Trophoblast cell (in vitro differentiated cells and primary cell): ENCODE data around the gene APEX1.

Experiments used
- DNase-seq, 2 donors: peaks; one replicate each; pipeline ENCODE4 v3.0.0-alpha.2; 2016
- H2AFZ ChIP-seq: 2 replicates; pipeline ENCODE4 v1.6.1; 2013; ENCODE audit warnings: low read length, moderate library complexity, mild to moderate bottlenecking; ENCODE audit not compliant: insufficient read depth, poor library complexity
- H2AK5ac ChIP-seq: 2 replicates; pipeline ENCODE4 v1.6.1; 2013; ENCODE audit warnings: mild to moderate bottlenecking, low read length
- H2BK120ac ChIP-seq: 2 replicates; pipeline ENCODE4 v1.6.1; 2013; ENCODE audit warnings: low read length, mild to moderate bottlenecking, moderate library complexity; ENCODE audit not compliant: insufficient read depth, poor library complexity
- H2BK12ac ChIP-seq: 2 replicates; pipeline ENCODE4 v1.6.1; 2013; ENCODE audit warnings: mild to moderate bottlenecking, low read length, moderate library complexity
- H2BK5ac ChIP-seq: 2 replicates; pipeline ENCODE4 v1.6.1; 2013; ENCODE audit warnings: low read length, low read depth, moderate library complexity, mild to moderate bottlenecking; ENCODE audit not compliant: poor library complexity
- H3K14ac ChIP-seq: 2 replicates; pipeline ENCODE4 v1.6.1; 2013; ENCODE audit warnings: mild to moderate bottlenecking, low read length
- H3K18ac ChIP-seq: 2 replicates; pipeline ENCODE4 v1.6.1; 2013; ENCODE audit warnings: mild to moderate bottlenecking, low read length
- H3K23ac ChIP-seq: 2 replicates; pipeline ENCODE4 v1.6.1; 2013; ENCODE audit warnings: low read length
- H3K27ac ChIP-seq: 2 replicates; pipeline ENCODE4 v1.5.1; 2013; ENCODE audit warnings: low read depth, mild to moderate bottlenecking, inconsistent platforms, low read length, moderate library complexity
- H3K27me3 ChIP-seq: 2 replicates; pipeline ENCODE4 v1.6.1; 2013; ENCODE audit warnings: inconsistent platforms, mild to moderate bottlenecking, low read length, moderate library complexity; ENCODE audit not compliant: insufficient read depth
- H3K36me3 ChIP-seq, 2 experiments: 1 replicate in 1 of 2; 2 replicates in 1 of 2; pipeline ENCODE4 v1.6.1; 2013; ENCODE audit warnings: low read length in 2 of 2, mild to moderate bottlenecking in 2 of 2, moderate library complexity in 1 of 2; ENCODE audit not compliant: insufficient read depth in 2 of 2, control insufficient read depth in 1 of 2
- H3K4ac ChIP-seq: 2 replicates; pipeline ENCODE4 v1.6.1; 2013; ENCODE audit warnings: low read depth, mild to moderate bottlenecking, low read length, moderate library complexity
- H3K4me1 ChIP-seq, 2 experiments: 1 replicate in 1 of 2; 2 replicates in 1 of 2; pipeline ENCODE4 v1.6.1; 2013; ENCODE audit warnings: low read length in 2 of 2, mild to moderate bottlenecking in 2 of 2, moderate library complexity in 1 of 2; ENCODE audit not compliant: insufficient read depth in 2 of 2, control insufficient read depth in 1 of 2
- H3K4me2 ChIP-seq: 2 replicates; pipeline ENCODE4 v1.6.1; 2013; ENCODE audit warnings: inconsistent platforms, mild to moderate bottlenecking, low read length, moderate library complexity
- H3K4me3 ChIP-seq: 2 replicates; pipeline ENCODE4 v1.5.1; 2013; ENCODE audit warnings: mild to moderate bottlenecking, low read depth, low read length, inconsistent platforms
- H3K79me1 ChIP-seq: one replicate; pipeline ENCODE4 v1.6.1; 2013; ENCODE audit warnings: low read length
- H3K79me2 ChIP-seq: 2 replicates; pipeline ENCODE4 v1.6.1; 2013; ENCODE audit warnings: low read length, mild to moderate bottlenecking; ENCODE audit not compliant: control insufficient read depth, insufficient read depth, poor library complexity
- H3K9ac ChIP-seq: 2 replicates; pipeline ENCODE4 v1.6.1; 2013; ENCODE audit warnings: mild to moderate bottlenecking, low read length
- H3K9me3 ChIP-seq: 2 replicates; pipeline ENCODE4 v1.6.1; 2013; ENCODE audit warnings: low read depth, mild to moderate bottlenecking, control low read depth, inconsistent platforms, low read length; ENCODE audit not compliant: insufficient read depth
- H4K12ac ChIP-seq: 2 replicates; pipeline ENCODE4 v1.6.1; 2013; ENCODE audit warnings: low read depth, mild to moderate bottlenecking, low read length, moderate library complexity
- H4K8ac ChIP-seq: 2 replicates; pipeline ENCODE4 v1.6.1; 2013; ENCODE audit warnings: low read depth, mild to moderate bottlenecking, low read length, moderate library complexity
- H4K91ac ChIP-seq: one replicate; pipeline ENCODE4 v1.6.1; 2013; ENCODE audit warnings: low read depth, mild to moderate bottlenecking, low read length, moderate library complexity
- WGBS: extraction: QIAGEN DNeasy Blood & Tissue Kit; methylation state at CpG from one replicate; pipeline ENCODE4 v1.1.7; 2013; ENCODE audit warnings: missing lambda C conversion rate; ENCODE audit not compliant: insufficient read length, insufficient coverage; ENCODE audit errors: extremely low coverage; 5-methylcytosine and 5-hydroxymethylcytosine counted together

The APEX1 gene

DNA sequence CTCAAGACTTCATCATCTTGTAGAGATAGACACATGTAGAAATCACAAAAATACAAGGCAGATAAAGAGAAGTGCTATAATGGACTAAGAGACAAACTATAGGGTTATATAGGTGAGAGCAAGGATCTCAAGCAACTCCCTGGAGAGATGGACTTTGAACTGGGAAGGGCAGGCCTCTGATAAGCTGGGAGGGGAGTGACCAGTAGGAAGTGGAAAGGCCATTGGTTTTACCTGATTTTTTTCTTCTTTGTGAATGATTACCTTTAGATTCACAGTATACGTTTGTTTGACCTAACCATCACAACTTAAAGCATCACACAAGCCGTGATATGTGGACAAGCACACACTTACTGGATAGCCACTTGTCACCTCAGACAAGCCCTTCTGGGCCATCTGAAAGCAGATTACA lies 36.5 kb upstream of the APEX1 start:
- no peak overlapping the region for H2BK120ac ChIP-seq
- H3K9ac ChIP-seq: no peak overlapping the region
- no peak overlapping the region for H4K8ac ChIP-seq
- no CpG with 5 or more reads among the region's 2 CpGs for WGBS
- H3K9me3 ChIP-seq: no peaks in the 10 kb centered on the region
- H3K23ac ChIP-seq: no peak overlapping the region
- H3K18ac ChIP-seq: no peak overlapping the region
- H4K12ac ChIP-seq: no peak overlapping the region
- no peaks in the 10 kb centered on the region for H3K27me3 ChIP-seq
- H4K91ac ChIP-seq: no peak overlapping the region
- no peaks in the 10 kb centered on the region for H3K79me1 ChIP-seq
- H3K4ac ChIP-seq: no peak overlapping the region
- H3K14ac ChIP-seq: no peak overlapping the region
- H3K79me2 ChIP-seq: no peaks in the 10 kb centered on the region
- no peaks in the 10 kb centered on the region for H3K4me1 ChIP-seq
- H3K4me2 ChIP-seq: no peak overlapping the region
- no peak overlapping the region for H2AK5ac ChIP-seq
- no peak overlapping the region for H2BK12ac ChIP-seq
- no peak overlapping the region for H3K4me3 ChIP-seq
- no peak for DNase-seq
- no peak overlapping the region for H2AFZ ChIP-seq
- H3K27ac ChIP-seq: no peak overlapping the region
- H2BK5ac ChIP-seq: no peak overlapping the region
- H3K36me3 ChIP-seq: no peaks in the 10 kb centered on the region

DNA sequence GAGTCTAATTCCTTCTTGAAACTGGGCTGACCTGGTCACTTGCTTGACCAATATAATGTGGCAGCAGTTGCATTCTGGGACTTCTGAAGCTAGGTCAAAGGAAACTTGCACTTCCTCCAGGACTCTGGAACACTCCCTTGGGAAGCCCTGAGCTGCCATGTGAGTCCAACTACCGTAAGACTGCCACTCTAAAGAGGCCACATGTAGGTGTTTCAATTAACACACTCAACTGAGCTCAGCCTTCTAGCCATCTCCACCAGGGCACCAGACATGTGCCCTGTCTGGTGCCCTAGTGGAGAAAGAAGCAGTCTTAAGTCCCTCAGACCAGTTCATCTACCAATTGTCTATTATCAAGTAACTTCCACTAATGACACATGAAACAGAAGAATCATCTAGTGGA lies 35.6 kb upstream of the APEX1 start:
- Histone ChIP-seq H3K27me3 (no peaks in the 10 kb centered on the region), H3K79me2 (no peaks in the 10 kb centered on the region)
- no CpG with 5 or more reads among the region's 1 CpG for WGBS

DNA sequence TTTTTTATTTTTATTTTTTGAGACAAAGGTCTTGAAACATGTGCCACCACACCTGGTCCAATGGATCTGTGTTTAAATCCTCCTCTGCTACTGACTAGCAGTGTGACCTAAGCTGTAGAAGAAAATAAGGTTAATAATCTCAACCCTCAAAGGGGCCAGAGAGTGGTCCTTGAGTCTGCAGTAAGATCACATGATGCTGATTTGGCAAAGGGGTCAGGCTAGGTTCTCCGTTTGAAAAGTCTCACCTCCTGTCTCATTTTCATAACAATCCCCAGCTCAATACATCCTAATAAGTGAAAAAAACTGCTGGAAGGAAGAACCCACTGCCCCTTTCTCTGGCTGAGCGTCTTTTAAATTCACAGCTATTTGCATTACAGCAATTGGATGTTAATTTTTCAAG lies 33.8 kb upstream of the APEX1 start:
- no peak overlapping the region for H3K4ac ChIP-seq

More for the DNA sequence above, 35.6 kb upstream of the APEX1 start:
- Histone ChIP-seq H3K18ac (no peak overlapping the region), H3K79me1 (no peaks in the 10 kb centered on the region), H3K14ac (no peak overlapping the region), H4K91ac (no peak overlapping the region), H3K4ac (no peak overlapping the region), H3K4me1 (no peaks in the 10 kb centered on the region), H4K8ac (no peak overlapping the region), H3K4me3 (no peak overlapping the region), H3K36me3 (no peaks in the 10 kb centered on the region), H3K23ac (no peak overlapping the region), H3K4me2 (no peak overlapping the region), H3K9ac (no peak overlapping the region), H4K12ac (no peak overlapping the region), H2BK5ac (no peak overlapping the region), H2BK12ac (no peak overlapping the region), H3K27ac (no peak overlapping the region), H2BK120ac (no peak overlapping the region), H2AFZ (no peak overlapping the region), H2AK5ac (no peak overlapping the region), H3K9me3 (no peaks in the 10 kb centered on the region)
- DNase-seq: no peak

DNA sequence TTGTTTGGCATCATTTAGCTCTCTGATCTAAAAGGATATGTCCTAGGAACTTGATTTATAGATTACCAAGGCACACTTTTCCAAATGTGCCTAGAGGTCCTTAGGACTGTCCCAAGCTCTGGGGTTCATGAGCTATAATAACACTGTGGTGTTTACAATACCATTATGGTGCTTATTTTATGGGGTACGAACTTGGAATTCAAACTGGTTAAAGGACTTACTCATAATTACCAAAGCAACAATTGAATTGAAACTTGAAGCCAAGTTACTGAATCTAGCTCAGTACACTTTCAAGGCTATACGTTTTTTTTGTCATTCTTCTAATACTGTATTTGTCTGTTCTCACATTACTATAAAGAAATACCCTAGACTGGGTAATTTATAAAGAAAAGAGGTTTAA lies 32.1 kb upstream of the APEX1 start:
- H3K14ac ChIP-seq: no peak overlapping the region
- no peaks in the 10 kb centered on the region for H3K27me3 ChIP-seq
- no peak overlapping the region for H4K12ac ChIP-seq
- peaks cover 4% of the 10 kb centered on the region in 2 experiments for H3K4me1 ChIP-seq
- no peak overlapping the region for H3K23ac ChIP-seq
- no peak overlapping the region for H3K4me3 ChIP-seq
- H2BK12ac ChIP-seq: no peak overlapping the region
- H3K79me2 ChIP-seq: no peaks in the 10 kb centered on the region
- no peak overlapping the region for H2AFZ ChIP-seq
- no peak overlapping the region for H3K18ac ChIP-seq
- H2BK5ac ChIP-seq: no peak overlapping the region
- H3K79me1 ChIP-seq: no peaks in the 10 kb centered on the region
- no CpG with 5 or more reads among the region's 2 CpGs for WGBS
- H3K4ac ChIP-seq: no peak overlapping the region
- H4K8ac ChIP-seq: no peak overlapping the region
- no peak overlapping the region for H3K27ac ChIP-seq
- no peak overlapping the region for H3K9ac ChIP-seq
- H3K9me3 ChIP-seq: no peaks in the 10 kb centered on the region
- H2BK120ac ChIP-seq: no peak overlapping the region
- no peak overlapping the region for H3K4me2 ChIP-seq
- no peak overlapping the region for H2AK5ac ChIP-seq
- no peaks in the 10 kb centered on the region for H3K36me3 ChIP-seq
- no peak for DNase-seq
- H4K91ac ChIP-seq: no peak overlapping the region

More for the DNA sequence above, 33.8 kb upstream of the APEX1 start:
- Histone ChIP-seq H3K18ac (no peak overlapping the region), H3K4me2 (no peak overlapping the region), H2BK120ac (no peak overlapping the region), H3K36me3 (no peaks in the 10 kb centered on the region), H3K4me1 (no peaks in the 10 kb centered on the region), H3K27ac (no peak overlapping the region), H4K8ac (no peak overlapping the region), H2BK12ac (no peak overlapping the region), H4K12ac (no peak overlapping the region), H3K14ac (no peak overlapping the region), H2AK5ac (no peak overlapping the region), H2BK5ac (no peak overlapping the region), H3K79me2 (no peaks in the 10 kb centered on the region), H3K23ac (no peak overlapping the region), H2AFZ (no peak overlapping the region), H3K4me3 (no peak overlapping the region), H3K9ac (no peak overlapping the region), H3K79me1 (no peaks in the 10 kb centered on the region), H3K27me3 (no peaks in the 10 kb centered on the region), H4K91ac (no peak overlapping the region), H3K9me3 (no peaks in the 10 kb centered on the region)
- DNase-seq: no peak
- WGBS: no CpG with 5 or more reads among the region's 2 CpGs
